ENCODE data around the gene PKIG.

GRCh38 chr20:44597516-44597915, 15.1 kb downstream of the PKIG start:
- no peak for TF ChIP-seq TAF1 (IDR thresholded peaks at IDR 0.05; ENCODE audit: low read depth, low read length)
- TF ChIP-seq POLR2AphosphoS5 (IDR thresholded peaks at IDR 0.05; ENCODE audit: low read depth, low read length), result no peak
- no peak for TF ChIP-seq POLR2A (IDR thresholded peaks at IDR 0.05; ENCODE audit: low read depth, low read length)
- no peak for TF ChIP-seq PAX5 (IDR thresholded peaks at IDR 0.05; ENCODE audit: insufficient read depth, low read length, severe bottlenecking)
- no peak for TF ChIP-seq SPI1 (IDR thresholded peaks at IDR 0.05; ENCODE audit: low read depth, low read length)

Measured in GM12891 (cell line).